ENCODE data around the gene CXCR4. TPM values are rescaled to one million over a fixed set of nuclear protein-coding genes. Genes with fewer than 3 reads are reported as not detected.

Gene CXCR4
- total and polyA plus RNA-seq, 11 donors = 1.1 to 21.3 (median 3.7) TPM

DNA sequence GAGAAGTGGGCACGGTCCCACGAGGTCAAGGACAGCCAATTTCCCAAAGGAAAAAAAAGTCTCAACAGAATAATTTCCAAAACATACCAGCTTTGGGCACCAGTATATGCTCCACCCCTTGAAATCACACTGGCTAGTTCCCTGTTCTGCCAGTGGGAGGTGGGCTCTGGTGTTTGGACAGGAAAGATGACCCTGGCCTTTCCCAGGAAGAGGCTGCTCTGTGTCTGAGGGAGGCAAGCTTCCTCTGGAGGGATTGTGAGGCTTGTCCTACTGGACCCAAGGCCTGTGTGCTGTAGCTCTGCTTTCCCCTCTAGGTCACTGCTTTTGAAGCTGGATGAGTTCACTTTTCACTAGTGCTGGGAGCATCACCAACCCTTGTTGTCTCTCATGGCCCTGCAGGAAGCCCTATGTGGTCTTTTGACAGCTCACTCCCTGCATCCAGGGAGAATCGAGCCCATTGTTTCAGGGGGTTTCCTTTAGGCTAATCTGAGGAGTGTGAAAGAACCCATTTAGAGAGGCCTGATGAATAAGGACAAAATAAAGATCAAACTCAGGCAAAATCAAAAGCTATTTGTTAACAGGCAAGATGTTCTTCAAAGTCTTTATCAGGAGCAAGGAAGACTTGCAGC is 36.3 kb downstream of the CXCR4 start:
- no peaks in the 10 kb centered on the region for H3K4me1 ChIP-seq
- H3K27ac ChIP-seq = no peak overlapping the region
- DNase-seq (no peak), ATAC-seq (no peak)
- TF ChIP-seq, protein P1, sequence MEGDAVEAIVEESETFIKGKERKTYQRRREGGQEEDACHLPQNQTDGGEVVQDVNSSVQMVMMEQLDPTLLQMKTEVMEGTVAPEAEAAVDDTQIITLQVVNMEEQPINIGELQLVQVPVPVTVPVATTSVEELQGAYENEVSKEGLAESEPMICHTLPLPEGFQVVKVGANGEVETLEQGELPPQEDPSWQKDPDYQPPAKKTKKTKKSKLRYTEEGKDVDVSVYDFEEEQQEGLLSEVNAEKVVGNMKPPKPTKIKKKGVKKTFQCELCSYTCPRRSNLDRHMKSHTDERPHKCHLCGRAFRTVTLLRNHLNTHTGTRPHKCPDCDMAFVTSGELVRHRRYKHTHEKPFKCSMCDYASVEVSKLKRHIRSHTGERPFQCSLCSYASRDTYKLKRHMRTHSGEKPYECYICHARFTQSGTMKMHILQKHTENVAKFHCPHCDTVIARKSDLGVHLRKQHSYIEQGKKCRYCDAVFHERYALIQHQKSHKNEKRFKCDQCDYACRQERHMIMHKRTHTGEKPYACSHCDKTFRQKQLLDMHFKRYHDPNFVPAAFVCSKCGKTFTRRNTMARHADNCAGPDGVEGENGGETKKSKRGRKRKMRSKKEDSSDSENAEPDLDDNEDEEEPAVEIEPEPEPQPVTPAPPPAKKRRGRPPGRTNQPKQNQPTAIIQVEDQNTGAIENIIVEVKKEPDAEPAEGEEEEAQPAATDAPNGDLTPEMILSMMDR (IDR thresholded peaks at IDR 0.05) = no peak
- TF ChIP-seq POLR2A (IDR thresholded peaks at IDR 0.05) = no peak
- H3K9me3 ChIP-seq = peaks cover 0 to 6% (median 0%) of the 10 kb centered on the region in 12 donors
- H3K27me3 ChIP-seq = no peaks in the 10 kb centered on the region
- no peak overlapping the region for H3K4me3 ChIP-seq
- intact Hi-C loops (cut with DNase I) = no loop called here
- no peaks in the 10 kb centered on the region for H3K36me3 ChIP-seq
- 80 to 83% (median 83%) methylated on average over 3 of the region's 3 CpGs for WGBS, 4 donors

DNA sequence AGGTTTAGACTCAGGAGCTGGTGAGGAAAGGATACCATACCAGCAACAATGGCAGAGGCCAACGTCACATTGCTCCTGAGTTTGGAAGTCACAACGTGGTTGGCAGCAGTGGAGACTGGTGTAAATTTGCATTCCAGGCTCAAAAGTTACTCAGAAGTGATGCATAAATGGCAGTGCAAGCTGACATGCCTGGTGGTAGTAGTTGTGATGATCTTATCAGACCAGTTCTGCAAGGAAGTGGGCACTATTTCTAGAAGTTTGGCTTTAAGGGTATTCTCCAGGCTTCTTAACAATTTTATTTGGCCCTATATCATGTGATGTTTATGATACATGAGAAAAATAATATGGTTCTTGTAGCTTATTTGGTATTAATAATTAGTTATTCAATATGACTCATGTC is 37.8 kb downstream of the CXCR4 start:
- peaks cover 0 to 6% (median 0%) of the 10 kb centered on the region in 12 donors for H3K9me3 ChIP-seq
- TF ChIP-seq POLR2A (IDR thresholded peaks at IDR 0.05) = no peak
- TF ChIP-seq, protein P1 (IDR thresholded peaks at IDR 0.05) = no peak
- DNase-seq (no peak), ATAC-seq (no peak)
- H3K27me3 ChIP-seq = no peaks in the 10 kb centered on the region
- H3K27ac ChIP-seq = no peak overlapping the region
- H3K4me3 ChIP-seq = no peak overlapping the region
- intact Hi-C loops (cut with DNase I) = no loop called here
- WGBS, 4 donors = 79 to 88% (median 79%) methylated on average over 2 of the region's 2 CpGs
- H3K4me1 ChIP-seq = no peaks in the 10 kb centered on the region
- H3K36me3 ChIP-seq = no peaks in the 10 kb centered on the region

DNA sequence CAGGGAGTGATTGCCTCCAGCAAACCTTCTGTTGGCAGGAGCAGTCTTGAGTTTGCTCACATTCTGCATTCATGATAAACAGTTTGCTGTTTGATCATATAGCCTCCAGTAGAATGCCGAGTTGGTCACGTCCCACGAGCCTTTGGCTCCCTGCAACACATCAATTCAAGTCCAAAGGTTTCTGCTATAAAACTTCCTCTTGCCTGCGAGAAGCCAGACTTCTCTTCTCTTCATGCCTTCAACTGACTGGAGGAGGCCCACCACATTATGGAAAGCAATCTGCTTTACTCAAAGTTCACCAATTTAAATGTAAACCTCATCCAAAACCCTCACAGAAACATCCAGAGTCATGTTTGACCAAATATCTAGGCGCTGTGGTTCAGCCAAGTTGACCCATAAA is 40.8 kb downstream of the CXCR4 start:
- H3K9me3 ChIP-seq = peaks cover 0 to 6% (median 1%) of the 10 kb centered on the region in 12 donors
- H3K4me1 ChIP-seq = no peaks in the 10 kb centered on the region
- H3K27me3 ChIP-seq = no peaks in the 10 kb centered on the region
- DNase-seq (no peak), ATAC-seq (no peak)
- no peak overlapping the region for H3K27ac ChIP-seq
- 91 to 98% (median 94%) methylated on average over 5 of the region's 5 CpGs for WGBS, 4 donors
- intact Hi-C loops (cut with DNase I) = no loop called here
- no peak overlapping the region for H3K4me3 ChIP-seq
- no peaks in the 10 kb centered on the region for H3K36me3 ChIP-seq
- TF ChIP-seq, protein P1 (IDR thresholded peaks at IDR 0.05) = no peak
- no peak for TF ChIP-seq POLR2A (IDR thresholded peaks at IDR 0.05)

DNA sequence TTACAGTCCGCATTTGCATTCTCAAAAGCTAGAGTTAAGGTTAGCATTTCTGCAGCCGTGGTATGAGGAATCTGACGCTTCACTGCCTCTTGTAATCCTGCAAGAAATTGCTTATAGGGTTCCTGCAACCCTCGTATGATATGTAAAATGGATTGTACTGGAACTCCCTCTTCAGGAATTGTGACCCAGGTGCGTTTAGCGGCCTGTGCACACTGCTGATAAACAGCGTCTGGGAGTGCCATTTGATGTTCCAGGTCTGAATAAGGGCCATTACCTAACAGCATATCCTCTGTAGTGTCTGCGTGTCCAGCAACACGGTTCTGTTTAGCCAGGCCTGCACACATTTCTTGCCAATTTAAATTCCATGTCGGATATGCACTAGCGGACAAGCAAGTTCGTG is 42.5 kb downstream of the CXCR4 start:
- no peak overlapping the region for H3K27ac ChIP-seq
- peaks cover 0 to 14% (median 3%) of the 10 kb centered on the region in 12 donors for H3K9me3 ChIP-seq
- DNase-seq (no peak), ATAC-seq (no peak)
- no peak overlapping the region for H3K4me3 ChIP-seq
- H3K36me3 ChIP-seq = no peaks in the 10 kb centered on the region
- TF ChIP-seq POLR2A (IDR thresholded peaks at IDR 0.05) = no peak
- TF ChIP-seq, protein P1 (IDR thresholded peaks at IDR 0.05) = no peak
- H3K27me3 ChIP-seq = no peaks in the 10 kb centered on the region
- 72 to 78% (median 76%) methylated on average over 12 of the region's 12 CpGs for WGBS, 4 donors
- intact Hi-C loops (cut with DNase I) = no loop called here
- H3K4me1 ChIP-seq = no peaks in the 10 kb centered on the region
